ENCODE results near the gene PLD1.
"Not testable (repeated sequence)": the region's sequence is repeated elsewhere in the genome, so short reads cannot be mapped to it uniquely, and the experiment has no call there.

Gene PLD1

GRCh38 chr3:171815973-171816595 lies 5.8 kb upstream of the PLD1 start:
- no peak for DNase-seq (ENCODE audit: low read depth in 2 of 2, low spot score in 1 of 2)

DNA sequence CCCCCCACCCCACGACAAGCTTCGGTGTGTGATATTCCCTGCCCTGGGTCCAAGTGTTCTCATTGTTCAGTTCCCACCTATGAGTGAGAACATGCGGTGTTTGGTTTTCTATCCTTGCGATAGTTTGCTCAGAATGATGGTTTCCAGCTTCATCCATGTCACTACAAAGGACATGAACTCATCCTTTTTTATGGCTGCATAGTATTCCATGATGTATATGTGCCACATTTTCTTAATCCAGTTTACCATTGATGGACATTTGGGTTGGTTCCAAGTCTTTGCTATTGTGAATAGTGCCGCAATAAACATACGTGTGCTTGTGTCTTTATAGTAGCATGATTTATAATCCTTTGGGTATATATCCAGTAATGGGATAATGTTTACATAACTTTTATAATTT lies 4.4 kb upstream of the PLD1 start:
- DNase-seq (ENCODE audit: low read depth in 2 of 2, low spot score in 1 of 2): not testable (repeated sequence)

DNA sequence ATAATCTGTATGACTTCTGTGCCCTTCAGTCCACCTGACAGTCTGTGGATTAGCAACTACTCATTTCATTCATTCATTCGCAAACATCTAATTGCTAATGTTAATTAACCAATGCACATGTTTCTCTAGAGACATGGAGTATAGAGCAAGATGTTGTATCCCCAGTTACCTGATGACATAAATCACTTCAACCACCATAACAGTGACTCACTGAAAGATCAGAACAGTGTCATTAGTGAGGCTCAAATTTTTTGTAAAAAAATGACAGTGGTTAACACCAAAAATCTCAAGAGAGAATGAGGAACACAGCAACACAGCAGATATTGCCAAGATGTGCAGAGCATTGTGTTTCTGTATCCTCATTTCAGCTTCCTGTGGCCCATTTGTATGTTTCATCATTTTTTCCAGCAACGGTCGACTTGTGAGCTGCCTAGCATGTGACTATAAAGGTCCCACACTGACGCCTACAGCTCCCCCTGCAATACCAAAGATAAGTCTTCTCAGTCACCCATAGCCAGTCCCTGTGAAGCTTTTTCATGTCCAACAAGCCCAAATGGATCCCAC lies 3.7 kb upstream of the PLD1 start:
- DNase-seq (ENCODE audit: low read depth in 2 of 2, low spot score in 1 of 2): no peak

GRCh38 chr3:171813278-171813896 lies 3.1 kb upstream of the PLD1 start:
- DNase-seq (ENCODE audit: low read depth in 2 of 2, low spot score in 1 of 2): no peak

DNA sequence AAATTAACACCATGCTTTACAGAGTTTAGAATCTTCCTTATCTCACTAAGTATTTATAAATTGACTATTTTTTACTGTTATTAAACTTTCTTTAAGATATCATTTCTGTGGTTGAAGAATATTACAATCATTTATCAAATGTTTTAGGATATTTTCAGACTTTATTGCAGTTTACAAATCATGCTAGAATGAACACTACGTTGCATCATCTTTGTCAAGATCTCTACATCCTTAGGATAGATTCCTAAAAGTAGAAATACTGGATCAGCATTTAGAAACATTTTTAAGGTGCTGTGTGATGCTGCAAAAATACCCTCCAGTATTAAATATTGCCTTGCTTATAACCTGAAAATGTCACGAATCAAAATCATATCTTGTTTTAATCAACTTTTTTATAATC lies 2.5 kb upstream of the PLD1 start:
- no peak for DNase-seq (ENCODE audit: low read depth in 2 of 2, low spot score in 1 of 2)

GRCh38 chr3:171811913-171812335 lies 1.6 kb upstream of the PLD1 start:
- no peak for DNase-seq (ENCODE audit: low read depth in 2 of 2, low spot score in 1 of 2)

DNA sequence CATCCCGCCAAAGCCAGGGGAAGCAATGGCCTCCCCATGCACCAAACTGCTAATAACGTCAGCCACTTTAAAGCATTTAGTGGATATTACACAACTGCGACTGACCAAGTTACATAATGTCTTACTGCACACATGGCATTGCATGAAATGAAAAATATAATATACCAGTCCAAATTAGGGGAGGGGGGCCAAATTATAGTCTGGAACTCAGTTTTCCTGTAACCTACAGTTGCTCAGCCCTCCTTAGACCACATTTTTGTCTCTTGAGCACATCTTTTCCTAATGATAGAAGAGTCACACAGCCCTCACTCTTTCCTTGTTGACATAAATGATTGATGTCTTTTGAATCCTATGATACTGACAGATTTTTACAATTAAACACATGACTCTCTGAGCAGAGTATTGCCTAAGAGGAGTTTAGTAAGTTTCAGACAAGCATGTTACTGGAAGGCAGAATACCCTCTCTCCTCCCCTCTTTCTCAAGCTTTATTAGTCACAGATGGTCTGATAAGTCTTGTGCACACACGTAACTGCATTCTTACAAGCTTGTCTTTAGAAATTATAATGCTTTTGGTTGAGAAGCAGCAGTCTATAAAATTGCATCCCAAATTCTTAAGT lies 1.1 kb upstream of the PLD1 start:
- no peak for DNase-seq (ENCODE audit: low read depth in 2 of 2, low spot score in 1 of 2)

DNA sequence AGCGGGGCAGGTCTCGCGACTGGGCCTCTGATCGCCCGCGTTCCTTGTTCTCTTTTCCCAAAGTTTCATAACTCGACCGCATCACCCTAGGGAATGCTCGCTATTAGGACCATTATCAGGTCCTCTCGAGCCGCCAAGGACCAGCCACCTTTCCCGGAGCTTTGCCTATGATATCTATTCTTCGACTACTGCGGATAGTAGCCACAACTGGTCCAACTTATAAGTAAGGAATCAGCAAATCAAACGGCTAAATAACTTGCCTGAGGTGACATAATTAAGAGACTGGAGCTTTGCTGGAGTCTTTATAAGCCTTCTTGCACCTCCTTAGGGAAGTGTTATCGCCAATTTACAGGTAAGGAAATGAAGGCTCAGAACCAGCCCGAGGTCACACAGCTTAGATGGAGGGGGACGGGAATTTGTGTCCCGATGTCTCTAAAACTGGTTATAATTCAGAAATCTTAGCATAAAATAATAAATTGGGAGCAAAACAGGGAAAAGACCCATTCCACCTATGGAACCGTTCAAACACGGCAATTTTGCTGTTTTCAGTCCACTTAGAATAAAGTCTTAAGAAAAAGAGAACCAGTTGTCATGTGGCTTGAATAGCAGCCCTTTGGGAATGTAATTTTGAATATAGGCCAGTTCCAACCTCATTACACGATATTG lies 479 bp upstream of the PLD1 start:
- DNase-seq (ENCODE audit: low read depth in 2 of 2, low spot score in 1 of 2): no peak

DNA sequence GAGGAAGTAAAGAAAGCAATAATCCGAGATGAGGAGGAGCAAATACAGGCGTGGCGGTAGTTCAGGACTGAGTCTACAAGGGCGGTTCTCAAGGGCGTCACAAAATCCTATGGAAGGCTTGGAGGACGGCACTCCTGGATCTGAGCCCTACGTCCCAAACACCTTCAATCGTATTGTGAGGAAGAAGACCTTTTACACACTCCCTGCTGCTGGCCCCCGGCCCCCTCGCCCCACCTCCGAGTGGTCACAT lies 747 bp downstream of the PLD1 start:
- DNase-seq (ENCODE audit: low read depth in 2 of 2, low spot score in 1 of 2): no peak

DNA sequence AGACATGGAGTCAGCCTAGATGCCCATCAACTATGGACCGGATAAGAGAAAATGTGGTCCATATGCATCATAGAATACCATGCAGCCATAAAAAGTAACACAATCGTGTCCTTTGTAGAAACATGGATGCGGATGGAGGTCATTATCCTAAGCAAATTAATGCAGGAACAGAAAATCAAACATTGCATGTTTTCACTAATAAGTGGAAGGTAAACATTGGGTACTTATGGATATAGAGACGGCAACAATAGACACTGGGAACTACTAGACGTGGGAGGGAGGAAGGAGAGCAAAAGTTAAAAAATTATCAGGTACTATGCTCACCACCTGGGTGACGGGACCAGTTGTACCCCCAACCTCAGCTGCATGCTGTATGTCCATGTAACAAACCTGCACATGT lies 2.5 kb downstream of the PLD1 start:
- DNase-seq (ENCODE audit: low read depth in 2 of 2, low spot score in 1 of 2): no peak

- no peak for DNase-seq (ENCODE audit: low read depth in 2 of 2, low spot score in 1 of 2)
Measured at GRCh38 chr3:171807129-171807675, 3.1 kb downstream of the PLD1 start.

DNA sequence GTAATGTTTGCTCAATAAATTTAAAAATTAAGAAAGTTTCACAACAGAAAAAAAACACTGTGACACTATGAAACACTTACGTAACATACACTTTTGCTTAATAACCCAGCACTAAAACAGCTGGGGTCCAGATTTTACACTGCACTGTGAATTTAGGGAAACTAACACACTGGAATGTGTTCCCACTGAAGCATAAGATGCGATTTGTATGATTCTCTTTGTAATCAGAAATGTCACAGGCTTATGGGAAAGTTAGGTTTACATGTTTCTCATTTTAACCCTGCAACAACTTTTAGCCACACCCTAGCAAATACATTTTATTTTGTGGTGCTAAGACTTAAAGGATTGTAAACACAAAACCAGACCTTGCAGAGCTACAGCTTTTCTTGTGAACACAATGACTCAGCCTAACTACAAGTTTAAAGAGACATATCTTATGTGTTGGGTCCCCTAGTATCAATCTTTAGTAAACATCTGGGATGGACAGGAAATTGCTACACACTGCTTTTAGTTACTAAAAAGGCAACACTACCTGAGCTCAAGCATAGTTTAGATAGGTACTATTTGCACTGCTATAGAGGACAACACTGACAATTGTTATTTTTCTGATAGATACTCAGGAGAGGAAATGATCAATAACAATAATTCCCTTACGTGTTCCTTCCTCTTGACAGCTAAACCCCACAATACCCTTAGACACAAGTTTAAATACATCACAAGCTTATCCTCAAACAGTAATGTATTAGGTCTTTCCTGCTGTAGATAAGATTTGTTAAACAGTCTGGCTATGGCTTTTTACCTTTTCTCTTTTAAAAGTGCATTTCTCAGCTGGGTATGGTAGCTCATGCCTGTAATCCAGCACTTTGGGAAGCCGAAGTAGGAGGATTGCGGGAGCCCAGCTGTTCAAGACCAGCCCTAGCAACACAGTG lies 3.8 kb downstream of the PLD1 start:
- no peak for DNase-seq (ENCODE audit: low read depth in 2 of 2, low spot score in 1 of 2)

DNA sequence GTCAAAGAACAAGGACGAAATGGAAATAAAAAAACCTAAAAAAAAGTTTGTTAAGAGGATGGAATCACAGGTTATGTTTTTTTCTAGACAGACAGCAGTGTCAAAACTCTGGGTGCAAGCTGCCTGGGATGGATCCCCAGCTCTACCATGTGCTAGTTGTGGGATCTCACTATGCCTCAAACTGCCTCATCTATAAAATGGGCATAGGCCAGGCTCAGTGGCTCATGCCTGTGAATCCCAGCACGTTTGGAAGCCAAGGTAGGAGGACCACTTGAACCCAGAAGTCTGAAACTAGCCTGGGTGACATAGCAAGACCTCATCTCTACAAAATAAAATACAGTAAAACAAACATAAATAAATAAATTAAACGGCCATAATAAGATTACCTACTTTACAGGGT lies 4.6 kb downstream of the PLD1 start:
- no peak for DNase-seq (ENCODE audit: low read depth in 2 of 2, low spot score in 1 of 2)

- DNase-seq (ENCODE audit: low read depth in 2 of 2, low spot score in 1 of 2): no peak
Measured at GRCh38 chr3:171804618-171805389, 5.5 kb downstream of the PLD1 start.

GRCh38 chr3:171803044-171803443 lies 7.2 kb downstream of the PLD1 start:
- no peak for DNase-seq (ENCODE audit: low read depth in 2 of 2, low spot score in 1 of 2)

DNA sequence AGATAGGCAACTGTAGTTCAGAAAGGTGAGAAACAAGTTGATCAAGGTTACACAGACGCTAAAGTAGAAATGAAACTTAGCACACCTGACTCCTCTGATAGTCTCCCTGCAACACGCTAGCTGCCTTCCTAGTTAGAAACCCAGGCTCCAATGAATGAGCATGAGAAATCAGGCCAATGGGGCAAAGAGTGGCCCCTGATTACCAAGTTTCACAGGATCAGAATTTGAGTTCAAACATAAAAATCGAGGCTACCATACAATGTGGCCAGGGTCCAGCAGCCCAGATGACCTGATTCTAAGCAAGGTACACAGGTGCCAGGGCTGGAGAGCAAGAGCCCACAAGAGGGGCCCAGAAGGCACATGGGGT lies 7.7 kb downstream of the PLD1 start:
- DNase-seq (ENCODE audit: low read depth in 2 of 2, low spot score in 1 of 2): no peak

GRCh38 chr3:171801738-171802589 lies 8.3 kb downstream of the PLD1 start:
- DNase-seq (ENCODE audit: low read depth in 2 of 2, low spot score in 1 of 2): no peak

DNA sequence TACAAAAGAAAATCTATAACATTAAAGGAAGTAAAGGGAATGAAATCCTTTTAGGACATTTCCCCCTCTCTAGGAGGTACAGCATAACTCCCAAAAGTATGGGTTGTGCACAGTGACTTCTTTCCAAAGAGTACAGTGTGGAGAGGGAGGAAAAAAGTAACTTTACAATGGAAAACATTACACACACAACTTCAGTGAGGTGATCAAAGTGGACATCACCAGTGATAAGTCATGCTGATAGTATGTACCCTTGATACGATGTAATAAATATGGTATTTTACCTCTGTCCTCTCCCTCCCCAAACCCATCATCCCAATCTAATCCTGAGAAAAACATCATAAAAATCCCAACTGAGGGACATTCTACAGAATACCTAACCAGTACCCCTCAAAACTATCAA lies 10.8 kb downstream of the PLD1 start:
- no peak for DNase-seq (ENCODE audit: low read depth in 2 of 2, low spot score in 1 of 2)

DNA sequence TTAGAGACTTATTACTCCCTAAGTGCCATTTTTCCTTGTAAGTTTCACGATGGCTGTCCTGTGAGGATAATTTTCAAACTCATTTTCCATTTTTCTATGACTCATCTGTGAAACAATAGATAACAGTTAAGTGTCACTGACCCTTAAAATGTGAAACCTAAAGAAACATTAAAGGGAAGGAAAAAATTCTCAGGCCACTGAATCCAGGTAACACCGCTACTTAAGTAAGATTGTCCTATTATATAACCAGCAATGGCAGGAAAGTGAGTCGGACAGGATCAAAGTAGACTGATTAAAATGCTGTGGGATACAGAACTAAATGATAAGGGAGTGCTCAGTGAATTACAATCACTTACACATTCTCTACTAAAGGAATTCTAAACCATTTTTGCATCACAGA lies 12.4 kb downstream of the PLD1 start:
- DNase-seq (ENCODE audit: low read depth in 2 of 2, low spot score in 1 of 2): no peak

Measured in stimulated activated CD8-positive, alpha-beta memory T cell treated with anti-CD3 and anti-CD28 coated beads, Interleukin-4, amount 100 ng/mL, for 4 hours (primary cell).